ENCODE results near the gene ITLN2.

DNA sequence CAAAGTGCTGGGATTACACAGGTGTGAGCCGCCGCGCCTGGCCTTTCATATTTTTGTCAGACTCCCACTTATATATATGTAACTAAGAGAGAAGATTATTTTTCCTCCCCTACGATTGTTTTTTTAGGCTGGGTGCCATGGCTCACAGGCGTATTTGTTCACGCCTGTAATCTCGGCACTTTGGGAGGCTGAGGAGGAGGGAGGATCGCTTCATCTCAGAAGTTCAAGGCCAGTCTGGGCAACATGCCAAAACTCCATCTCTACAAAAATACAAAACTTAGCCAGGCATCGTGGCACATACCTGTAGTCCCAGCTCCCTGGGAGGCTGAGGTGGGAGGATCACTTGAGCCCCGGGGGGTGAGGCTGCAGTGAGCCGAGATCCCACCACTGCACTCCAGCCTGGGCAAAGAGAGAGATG is 23.9 kb upstream of the ITLN2 start:
- TF ChIP-seq CTCF (IDR thresholded peaks at IDR 0.05; ENCODE audit: control extremely low read depth in 1 of 3, insufficient read depth in 1 of 3, low read depth in 1 of 3, low read length in 3 of 3) (no peak), RAD21 (IDR thresholded peaks at IDR 0.05 in 1 of 2, conservative IDR thresholded peaks at IDR 0.05 in 1 of 2; ENCODE audit: low read depth in 2 of 2, low read length in 2 of 2) (no peak), EP300 (IDR thresholded peaks at IDR 0.05; ENCODE audit: borderline replicate concordance in 1 of 2, low read depth in 2 of 2, low read length in 2 of 2) (no peak), POLR2A (IDR thresholded peaks at IDR 0.05; ENCODE audit: control extremely low read depth in 1 of 2, low read depth in 2 of 2, low read length in 2 of 2) (no peak), PHF8 (conservative IDR thresholded peaks at IDR 0.05; ENCODE audit: low read depth, low read length) (no peak), TAF1 (IDR thresholded peaks at IDR 0.05; ENCODE audit: low read depth, low read length) (no peak), SP4 (IDR thresholded peaks at IDR 0.05; ENCODE audit: low read length) (no peak), EZH2 (IDR thresholded peaks at IDR 0.05; ENCODE audit: low read depth, low read length, severe bottlenecking) (no peak), POLR2AphosphoS5 (IDR thresholded peaks at IDR 0.05; ENCODE audit: low read depth, low read length) (no peak)
- TF ChIP-seq, protein P1, sequence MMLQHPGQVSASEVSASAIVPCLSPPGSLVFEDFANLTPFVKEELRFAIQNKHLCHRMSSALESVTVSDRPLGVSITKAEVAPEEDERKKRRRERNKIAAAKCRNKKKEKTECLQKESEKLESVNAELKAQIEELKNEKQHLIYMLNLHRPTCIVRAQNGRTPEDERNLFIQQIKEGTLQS (IDR thresholded peaks at IDR 0.05; ENCODE audit: insufficient read depth, low read depth, low read length): no peak
- TF ChIP-seq, protein P2, sequence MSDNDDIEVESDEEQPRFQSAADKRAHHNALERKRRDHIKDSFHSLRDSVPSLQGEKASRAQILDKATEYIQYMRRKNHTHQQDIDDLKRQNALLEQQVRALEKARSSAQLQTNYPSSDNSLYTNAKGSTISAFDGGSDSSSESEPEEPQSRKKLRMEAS (IDR thresholded peaks at IDR 0.05): no peak

Measured in H1 (cell line).